NCI-H1417 treated with DMSO at 0.1 percent for 48 hours (cell line): ENCODE data around the gene NOTO.
"Not testable (repeated sequence)": the region's sequence is repeated elsewhere in the genome, so short reads cannot be mapped to it uniquely, and the experiment has no call there.

Source experiments
- DNase-seq: peaks from one replicate; lab custom pipeline; 2025; lab: John Stamatoyannopoulos, UW

Gene NOTO

GRCh38 chr2:73200281-73200680, 2.1 kb upstream of the NOTO start:
- DNase-seq = not testable (repeated sequence)

- DNase-seq = no peak
These were observed 794 bp downstream of the NOTO start for GRCh38 chr2:73203055-73203681.

GRCh38 chr2:73205611-73206010, 3.2 kb downstream of the NOTO start:
- no peak for DNase-seq

- DNase-seq = no peak
These were observed 5.9 kb downstream of the NOTO start for GRCh38 chr2:73208258-73208657.

- no peak for DNase-seq
These were observed 7.6 kb downstream of the NOTO start for GRCh38 chr2:73210019-73210418.

- DNase-seq = no peak
These were observed 8.3 kb downstream of the NOTO start for GRCh38 chr2:73210696-73211095.

GRCh38 chr2:73212098-73212447, 9.7 kb downstream of the NOTO start:
- no peak for DNase-seq

GRCh38 chr2:73212448-73213176, 10.2 kb downstream of the NOTO start:
- DNase-seq = peak; percentile 34

GRCh38 chr2:73214120-73215035, 12.0 kb downstream of the NOTO start, which contains the start of gene SMYD5:
Gene SMYD5 (plus strand): TSS chr2:73214245. CDS start chr2:73214267, 22 bp downstream.
- peak; percentile 78 for DNase-seq

- DNase-seq = no peak
These were observed 12.9 kb downstream of the NOTO start for GRCh38 chr2:73215254-73215653.

- DNase-seq = no peak
These were observed 14.8 kb downstream of the NOTO start for GRCh38 chr2:73217160-73217559.

- DNase-seq = no peak
These were observed 15.5 kb downstream of the NOTO start for GRCh38 chr2:73217826-73218225.

GRCh38 chr2:73218298-73218697, 15.9 kb downstream of the NOTO start:
- DNase-seq = no peak

GRCh38 chr2:73223821-73224220, 21.4 kb downstream of the NOTO start:
- DNase-seq = no peak

- no peak for DNase-seq
These were observed 23.4 kb downstream of the NOTO start for GRCh38 chr2:73225513-73226360.

GRCh38 chr2:73227086-73227485, 24.7 kb downstream of the NOTO start:
- no peak for DNase-seq

GRCh38 chr2:73228631-73229030, 26.3 kb downstream of the NOTO start:
- DNase-seq = no peak

- no peak for DNase-seq
These were observed 30.2 kb downstream of the NOTO start for GRCh38 chr2:73232403-73233153.

- peak; percentile 98 for DNase-seq
These were observed 31.0 kb downstream of the NOTO start, which contains the start of gene PRADC1 for GRCh38 chr2:73233154-73233931. Gene PRADC1 (minus strand): TSS chr2:73233239. CDS start chr2:73233160, 79 bp downstream.
